Fibroblast of skin of left biceps (primary cell): Measurements from ENCODE around the gene LIMCH1.
"Not testable (repeated sequence)": the region's sequence is repeated elsewhere in the genome, so short reads cannot be mapped to it uniquely, and the experiment has no call there.

ENCODE experiments used
- DNase-seq, 2 experiments: peaks; one replicate each; pipeline ENCODE4 v3.0.0-alpha.2; 2013; ENCODE audit warnings: low read depth in 2 of 2

The LIMCH1 gene

GRCh38 chr4:41538017-41538733 lies at the start of gene LIMCH1:
Gene LIMCH1 (plus strand): TSS chr4:41538157. CDS start chr4:41605996, 67,839 bp downstream.
- no peak for DNase-seq

DNA sequence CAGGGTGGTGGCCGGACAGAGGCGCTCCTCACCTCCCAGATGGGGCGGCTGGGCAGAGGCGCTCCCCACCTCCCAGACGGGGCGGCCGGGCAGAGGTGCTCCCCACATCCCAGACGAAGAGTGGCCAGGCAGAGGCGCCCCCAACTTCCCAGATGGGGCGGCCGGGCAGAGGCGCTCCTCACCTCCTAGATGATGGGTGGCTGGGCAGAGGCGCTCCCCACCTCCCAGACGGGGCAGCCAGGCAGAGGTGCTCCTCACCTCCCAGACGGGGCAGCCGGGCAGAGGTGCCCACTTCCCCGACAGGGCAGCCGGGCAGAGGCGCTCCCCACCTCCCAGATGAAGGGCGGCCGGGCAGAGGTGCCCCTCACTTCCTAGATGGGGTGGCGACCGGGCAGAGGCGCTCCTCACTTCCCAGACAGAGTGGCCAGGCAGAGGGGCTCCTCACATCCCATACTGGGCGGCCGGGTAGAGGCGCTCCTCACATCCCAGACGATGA lies 46.8 kb upstream of the LIMCH1 start:
- DNase-seq = not testable (repeated sequence)

DNA sequence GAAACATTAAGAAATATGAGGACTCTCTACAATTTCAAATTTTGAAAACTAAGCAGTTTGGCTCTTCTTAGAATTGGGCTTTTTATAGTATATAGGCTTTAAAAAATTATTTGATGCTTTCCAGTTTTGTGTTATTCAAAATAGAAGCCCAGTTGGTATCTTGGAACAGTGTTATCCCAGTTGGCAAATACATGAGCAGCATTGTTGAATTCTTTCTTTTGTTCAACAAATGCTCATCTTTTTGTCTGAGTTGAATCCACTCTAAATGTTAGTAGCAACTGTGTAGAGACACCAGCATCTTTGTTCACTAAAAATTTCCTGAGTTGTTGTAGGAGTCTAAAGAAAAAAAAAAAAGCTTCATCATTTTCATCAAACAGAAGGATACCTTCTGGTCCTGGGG lies 41.0 kb upstream of the LIMCH1 start:
- no peak for DNase-seq

DNA sequence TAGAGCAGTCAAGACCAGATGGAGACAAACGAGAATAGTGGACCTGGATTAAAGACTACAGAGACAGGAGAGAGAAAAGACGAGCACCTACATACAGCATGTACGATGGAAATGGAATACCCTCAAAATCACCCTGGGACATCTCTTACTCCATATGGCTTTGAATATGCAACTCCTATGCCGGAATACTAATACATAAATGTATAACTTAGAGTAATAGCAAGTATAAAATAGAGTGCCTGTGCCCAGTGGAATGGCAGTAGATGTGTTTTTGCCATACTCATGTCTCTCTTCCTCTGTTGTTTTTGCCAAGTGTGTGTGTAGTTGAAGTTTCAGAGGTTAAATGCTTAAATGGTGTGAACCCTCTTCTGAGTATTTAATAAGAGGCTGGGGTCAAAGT lies 39.8 kb upstream of the LIMCH1 start:
- DNase-seq = no peak

DNA sequence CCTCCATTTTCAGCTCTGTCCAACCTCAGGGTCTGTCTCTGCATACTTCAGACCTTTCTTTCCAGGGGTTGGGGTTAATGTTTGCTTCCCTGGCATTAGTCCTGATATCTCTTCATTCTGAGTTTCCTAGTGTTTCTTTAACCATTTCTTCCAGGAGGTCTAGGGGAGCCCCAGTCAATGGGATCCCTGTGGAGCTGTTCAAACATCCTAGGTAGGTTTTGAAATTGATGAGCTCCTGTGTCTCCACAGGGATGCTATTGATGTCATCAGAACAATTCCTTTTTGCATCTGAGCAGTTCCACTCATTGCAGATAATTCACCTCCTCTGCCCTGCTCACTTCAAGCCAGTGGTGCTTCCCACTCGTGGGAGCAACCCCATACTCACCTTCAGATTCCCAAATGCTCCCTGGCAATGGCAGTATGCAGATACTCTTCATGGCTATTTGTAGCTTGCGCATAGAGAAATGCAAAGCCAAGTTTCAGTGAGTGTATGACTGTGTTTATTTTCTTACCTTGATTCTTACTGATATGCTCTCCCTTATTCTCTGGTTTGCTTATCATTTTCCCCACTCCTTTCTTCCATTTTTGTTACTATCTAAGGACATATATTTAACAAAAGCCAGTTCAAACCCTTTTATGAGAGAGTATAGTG lies 33.7 kb upstream of the LIMCH1 start:
- no peak for DNase-seq

DNA sequence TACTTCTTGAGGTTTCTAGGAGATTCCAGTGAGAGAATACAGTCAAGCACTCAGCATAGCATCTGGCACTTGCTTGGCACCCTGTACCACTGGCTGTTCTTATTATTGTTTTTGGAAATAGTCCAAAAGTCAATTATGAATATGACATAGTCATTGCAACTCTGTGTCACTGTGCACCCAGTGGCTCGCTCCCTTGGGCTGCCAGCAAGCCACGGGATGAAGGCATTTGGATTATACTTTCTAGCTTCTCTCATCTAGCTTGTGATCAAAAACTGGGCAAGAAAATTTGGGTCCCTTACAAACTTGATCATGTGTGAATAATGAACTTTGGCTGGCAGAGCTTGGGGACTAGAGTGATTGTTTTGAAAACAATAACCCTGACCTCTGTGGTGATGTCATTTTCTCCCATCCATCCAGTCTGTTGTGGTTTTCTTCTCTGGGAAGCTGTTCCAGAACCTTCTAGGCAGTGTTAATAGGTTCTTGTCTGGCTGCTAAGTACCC lies 32.7 kb upstream of the LIMCH1 start:
- DNase-seq = no peak

DNA sequence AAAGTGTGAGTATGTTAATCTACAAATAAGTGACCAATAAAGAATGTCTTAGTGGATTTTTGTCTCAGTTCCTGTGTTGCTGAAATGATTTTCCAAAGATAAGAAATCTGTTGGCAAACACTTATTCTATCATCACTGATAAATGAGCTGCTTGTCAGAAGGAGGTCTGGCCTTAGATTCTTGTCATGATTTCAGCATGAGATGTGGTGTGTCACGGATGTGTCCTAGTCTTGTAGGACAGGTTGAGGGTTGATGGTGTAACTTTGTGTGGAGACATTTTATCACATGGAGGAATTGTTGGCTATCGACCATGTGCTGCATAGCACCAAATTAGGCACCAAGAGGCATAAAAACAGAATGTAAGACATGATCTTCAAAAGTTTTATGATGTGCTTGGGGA lies 31.8 kb upstream of the LIMCH1 start:
- DNase-seq = no peak

GRCh38 chr4:41507291-41507947 lies 30.5 kb upstream of the LIMCH1 start:
- DNase-seq = no peak

- no peak for DNase-seq
These were observed 28.5 kb upstream of the LIMCH1 start for GRCh38 chr4:41509451-41509866.

DNA sequence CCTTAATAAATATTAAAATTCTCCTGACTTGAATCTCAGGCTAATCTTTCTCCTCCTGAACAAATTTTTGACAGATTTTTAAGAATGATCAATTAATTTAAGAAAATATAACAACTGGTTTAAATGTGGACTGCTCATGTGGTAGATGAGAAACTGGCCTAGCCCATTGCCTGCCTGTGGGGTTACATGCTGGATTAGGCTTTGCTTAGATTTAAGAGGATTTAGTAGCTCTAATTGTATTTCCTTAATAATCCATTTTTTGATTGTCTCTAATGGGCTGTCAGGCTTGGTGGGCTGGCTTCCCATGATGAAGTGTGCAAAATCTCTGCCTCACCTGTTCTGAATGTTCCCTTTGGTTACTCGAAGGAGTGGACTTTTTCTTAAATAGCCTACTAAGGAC lies 27.8 kb upstream of the LIMCH1 start:
- DNase-seq = no peak

DNA sequence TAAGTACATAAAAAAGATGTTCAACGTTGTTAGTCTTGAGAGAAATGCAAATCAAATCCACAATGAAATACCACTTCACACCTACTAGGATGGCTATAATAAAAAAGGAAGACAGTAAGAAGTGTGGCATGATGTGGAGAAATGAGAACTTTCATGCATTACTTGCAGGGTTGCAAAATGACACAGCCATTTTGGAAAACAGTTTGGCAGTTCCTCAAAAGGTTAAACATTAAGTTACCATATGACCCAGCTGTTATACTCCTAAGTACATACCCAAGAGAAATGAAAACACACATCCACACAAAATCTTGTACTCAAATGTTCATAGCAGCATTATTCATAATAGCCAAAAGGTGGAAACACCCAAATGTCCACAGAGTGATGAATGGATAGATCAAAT lies 25.8 kb upstream of the LIMCH1 start:
- DNase-seq = no peak

DNA sequence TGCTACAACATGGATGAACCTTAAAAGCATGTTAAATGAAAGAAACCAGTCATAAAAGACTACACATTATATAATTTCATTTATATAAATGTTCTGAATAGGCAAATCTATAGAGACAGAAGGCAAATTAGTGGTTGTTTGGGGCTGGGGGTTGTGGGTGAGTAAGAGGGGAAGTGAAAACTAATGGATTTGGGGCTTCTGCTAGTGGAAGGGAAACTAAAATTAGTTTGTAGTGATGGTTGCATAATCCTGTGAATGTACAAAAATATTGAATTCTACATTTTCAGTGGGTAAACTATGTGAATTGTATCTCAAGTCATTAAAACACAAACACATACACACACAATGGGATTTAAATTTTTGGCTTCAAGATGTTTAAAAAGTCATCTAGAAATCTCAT lies 25.4 kb upstream of the LIMCH1 start:
- no peak for DNase-seq

DNA sequence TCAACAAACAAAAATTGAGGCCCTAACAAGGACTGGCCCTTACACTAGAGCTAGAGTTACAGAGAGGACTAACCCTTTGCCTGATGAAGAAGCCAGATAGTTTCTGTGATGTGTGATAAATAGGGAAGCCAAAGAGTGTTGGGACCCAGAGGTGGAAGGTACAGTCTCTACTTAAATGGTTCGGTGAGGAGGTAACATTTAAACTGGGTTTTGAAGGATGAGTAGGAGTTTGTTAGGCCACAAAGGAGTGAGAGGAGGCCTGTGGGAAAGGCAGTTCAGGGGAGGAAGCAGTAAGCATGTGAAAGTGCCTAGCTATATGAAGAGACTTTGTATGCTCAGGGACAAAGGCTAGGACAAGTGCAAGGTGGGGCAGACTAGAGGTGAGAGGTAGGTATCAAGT lies 23.8 kb upstream of the LIMCH1 start:
- DNase-seq = no peak

DNA sequence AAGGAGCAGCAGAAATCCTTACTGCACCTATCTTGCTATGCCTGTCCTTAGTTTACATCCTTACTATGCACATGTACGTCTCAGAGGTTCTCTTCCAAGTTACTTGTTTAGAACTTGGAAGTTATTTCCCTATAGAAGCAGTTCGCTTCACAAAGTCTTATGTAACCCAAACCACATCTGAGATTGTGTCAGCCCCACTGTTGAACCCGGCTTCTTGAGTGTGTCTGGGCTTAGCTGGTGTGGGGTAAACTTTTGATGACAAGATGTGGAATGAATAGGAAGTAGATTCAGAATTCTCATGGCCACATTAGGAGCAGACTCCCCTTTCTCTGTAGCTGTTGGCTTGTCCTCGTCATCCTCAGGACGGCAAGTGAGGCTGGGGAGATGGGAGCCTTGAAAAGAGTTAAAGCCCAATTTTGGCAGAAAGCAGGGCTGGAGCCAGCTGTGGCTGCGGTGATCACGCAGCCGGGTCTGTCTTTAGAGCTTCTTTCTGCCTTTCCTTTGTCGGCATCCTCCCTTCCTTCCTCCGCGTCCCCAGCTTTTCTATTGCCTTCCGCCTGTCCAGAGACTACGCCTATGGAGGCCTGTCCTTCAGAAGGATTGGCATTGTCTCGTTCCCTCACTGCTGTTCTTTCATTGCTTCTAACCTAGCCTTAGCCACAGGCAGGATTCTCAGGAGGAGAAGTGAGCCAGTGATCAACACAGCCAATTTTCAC lies 23.0 kb upstream of the LIMCH1 start:
- no peak for DNase-seq

GRCh38 chr4:41517121-41517520 lies 20.8 kb upstream of the LIMCH1 start:
- no peak for DNase-seq

- no peak for DNase-seq
These were observed 20.2 kb upstream of the LIMCH1 start for GRCh38 chr4:41517747-41518146.

DNA sequence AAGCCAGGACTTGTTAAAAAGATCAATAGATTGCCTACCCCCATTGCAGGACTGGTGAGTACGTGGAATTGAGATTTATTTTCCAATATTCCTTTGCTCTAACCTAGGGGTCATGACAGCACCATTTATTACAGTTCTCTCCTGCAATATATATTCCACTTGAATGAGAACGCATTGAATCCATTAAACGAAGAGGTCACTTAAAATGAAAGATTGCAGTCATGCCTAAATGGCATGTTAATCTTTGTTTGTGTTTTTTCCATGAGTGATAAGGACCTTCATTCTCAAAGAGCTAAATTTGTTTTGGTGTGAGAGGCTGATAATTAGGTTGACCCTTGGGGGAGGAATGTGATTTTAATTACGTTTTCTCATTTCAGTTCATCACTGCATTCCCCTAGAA lies 13.5 kb upstream of the LIMCH1 start:
- DNase-seq = no peak

DNA sequence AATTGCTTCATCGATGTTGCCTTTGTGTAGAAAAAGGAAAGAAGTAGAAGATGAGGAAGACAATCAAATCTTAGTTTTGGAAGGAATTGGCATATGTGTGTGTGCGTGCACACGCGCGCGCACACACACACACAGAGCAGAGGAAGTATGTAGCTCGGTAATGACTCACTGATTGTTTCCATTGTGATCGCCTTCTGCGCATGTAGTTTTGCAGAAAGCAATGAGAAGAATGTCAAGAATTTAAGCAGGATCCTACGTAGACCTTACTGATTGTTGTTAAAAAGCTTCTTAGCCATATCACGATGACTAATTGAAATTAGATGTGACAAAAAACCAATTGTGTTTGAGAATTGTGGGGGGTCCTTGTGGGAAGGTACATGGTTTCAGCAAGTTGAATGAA lies 12.8 kb upstream of the LIMCH1 start:
- DNase-seq = peak; percentile 87 to 90

GRCh38 chr4:41526628-41527027 lies 11.3 kb upstream of the LIMCH1 start:
- DNase-seq = no peak

DNA sequence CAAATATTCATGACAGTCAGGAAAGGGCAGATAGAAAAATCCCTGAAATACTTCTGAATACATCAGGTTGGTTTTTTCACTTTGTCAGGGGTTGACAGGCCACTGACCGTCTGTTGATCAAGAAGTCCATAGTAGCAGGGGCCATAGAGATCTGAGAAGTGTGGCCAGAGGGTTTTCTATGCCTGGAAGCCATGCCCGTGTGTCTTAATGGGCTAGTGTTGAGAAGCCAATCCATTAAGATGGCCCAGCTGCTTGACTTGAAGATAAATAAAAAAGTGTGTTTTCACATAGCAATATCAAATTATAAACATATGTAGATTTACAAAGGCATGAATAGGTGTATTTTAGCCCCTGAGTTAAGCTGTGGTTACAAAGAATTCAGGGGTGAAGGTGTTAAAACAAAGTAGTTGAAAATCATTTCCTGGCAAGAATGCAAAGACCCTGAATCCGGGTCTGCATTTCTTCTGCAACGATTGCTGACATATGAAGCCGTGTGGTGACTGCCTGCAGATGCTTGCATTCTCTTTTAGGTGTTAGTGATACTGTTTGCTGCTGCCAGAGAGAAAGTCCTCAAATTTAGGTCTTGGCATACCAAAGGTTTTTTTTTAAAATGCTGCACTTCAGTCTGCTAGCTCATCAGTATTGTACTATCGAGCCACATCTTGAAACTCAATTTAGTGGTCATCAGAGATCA lies 9.3 kb upstream of the LIMCH1 start:
- no peak for DNase-seq

DNA sequence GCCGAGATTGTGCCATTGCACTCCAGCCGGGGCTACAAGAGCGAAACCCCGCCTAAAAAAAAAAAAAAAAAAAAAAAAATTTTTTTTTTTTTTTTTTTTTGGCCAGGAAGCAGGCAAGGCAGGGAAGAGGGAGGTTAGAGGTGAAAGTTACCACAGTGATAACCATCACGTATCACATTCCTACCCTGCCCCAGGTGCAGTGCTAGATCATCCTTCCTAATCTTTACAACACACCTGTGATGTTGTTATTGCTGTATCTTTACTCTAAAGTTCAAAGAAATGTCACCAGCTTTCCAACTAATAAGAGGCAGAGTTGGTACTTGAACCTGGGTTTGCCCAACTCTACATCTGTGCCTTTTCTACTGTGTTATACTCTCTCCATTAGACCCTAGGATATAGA lies 7.2 kb upstream of the LIMCH1 start:
- no peak for DNase-seq
